ENCODE measurements around the gene HSPB3.
"Not testable (repeated sequence)": the region's sequence is repeated elsewhere in the genome, so short reads cannot be mapped to it uniquely, and the experiment has no call there.

HSPB3 gene

GRCh38 chr5:54455413-54456157 is at the start of gene HSPB3:
Gene HSPB3, plus strand, starts transcription at chr5:54455699. Its CDS starts 91 bp downstream, at chr5:54455790.
- Histone ChIP-seq H3K36me3 (ENCODE audit: control insufficient read depth in 2 of 2, insufficient read depth in 2 of 2, low read length in 2 of 2) (no peaks in the 10 kb centered on the region), H3K27me3 (ENCODE audit: control insufficient read depth in 2 of 2, insufficient read depth in 2 of 2, low read length in 2 of 2) (no peaks in the 10 kb centered on the region), H3K4me1 (ENCODE audit: control insufficient read depth in 2 of 2, insufficient read depth in 2 of 2, low read length in 2 of 2) (no peaks in the 10 kb centered on the region), H3K9me3 (ENCODE audit: control insufficient read depth in 2 of 2, low read length in 2 of 2) (no peaks in the 10 kb centered on the region), H3K4me3 (ENCODE audit: low read length in 2 of 2) (no peak within 1 kb of the TSS), H3K27ac (ENCODE audit: low read depth in 2 of 2, low read length in 2 of 2) (no peak within 1 kb of the TSS), H3K9ac (ENCODE audit: low read depth in 1 of 2, low read length in 2 of 2) (no peak within 1 kb of the TSS)

- Histone ChIP-seq H3K27ac (ENCODE audit: low read depth in 2 of 2, low read length in 2 of 2) (no peak overlapping the region), H3K9ac (ENCODE audit: low read depth in 1 of 2, low read length in 2 of 2) (no peak overlapping the region), H3K27me3 (ENCODE audit: control insufficient read depth in 2 of 2, insufficient read depth in 2 of 2, low read length in 2 of 2) (no peaks in the 10 kb centered on the region), H3K9me3 (ENCODE audit: control insufficient read depth in 2 of 2, low read length in 2 of 2) (no peaks in the 10 kb centered on the region), H3K4me1 (ENCODE audit: control insufficient read depth in 2 of 2, insufficient read depth in 2 of 2, low read length in 2 of 2) (no peaks in the 10 kb centered on the region), H3K36me3 (ENCODE audit: control insufficient read depth in 2 of 2, insufficient read depth in 2 of 2, low read length in 2 of 2) (no peaks in the 10 kb centered on the region), H3K4me3 (ENCODE audit: low read length in 2 of 2) (no peak overlapping the region)
Observed at GRCh38 chr5:54411176-54411575, 44.3 kb upstream of the HSPB3 start.

GRCh38 chr5:54412913-54413312 is 42.6 kb upstream of the HSPB3 start:
- Histone ChIP-seq H3K27me3 (ENCODE audit: control insufficient read depth in 2 of 2, insufficient read depth in 2 of 2, low read length in 2 of 2) (no peaks in the 10 kb centered on the region), H3K9me3 (ENCODE audit: control insufficient read depth in 2 of 2, low read length in 2 of 2) (no peaks in the 10 kb centered on the region), H3K27ac (ENCODE audit: low read depth in 2 of 2, low read length in 2 of 2) (no peak overlapping the region)

GRCh38 chr5:54415147-54415546 is 40.4 kb upstream of the HSPB3 start:
- no peak overlapping the region for H3K9ac ChIP-seq (ENCODE audit: low read depth in 1 of 2, low read length in 2 of 2)
- H3K27me3 ChIP-seq (ENCODE audit: control insufficient read depth in 2 of 2, insufficient read depth in 2 of 2, low read length in 2 of 2) = no peaks in the 10 kb centered on the region
- H3K36me3 ChIP-seq (ENCODE audit: control insufficient read depth in 2 of 2, insufficient read depth in 2 of 2, low read length in 2 of 2) = no peaks in the 10 kb centered on the region
- no peak overlapping the region for H3K27ac ChIP-seq (ENCODE audit: low read depth in 2 of 2, low read length in 2 of 2)
- H3K4me1 ChIP-seq (ENCODE audit: control insufficient read depth in 2 of 2, insufficient read depth in 2 of 2, low read length in 2 of 2) = no peaks in the 10 kb centered on the region
- H3K4me3 ChIP-seq (ENCODE audit: low read length in 2 of 2) = no peak overlapping the region
- H3K9me3 ChIP-seq (ENCODE audit: control insufficient read depth in 2 of 2, low read length in 2 of 2) = no peaks in the 10 kb centered on the region

More at GRCh38 chr5:54412913-54413312, 42.6 kb upstream of the HSPB3 start:
- Histone ChIP-seq H3K4me1 (ENCODE audit: control insufficient read depth in 2 of 2, insufficient read depth in 2 of 2, low read length in 2 of 2) (no peaks in the 10 kb centered on the region), H3K36me3 (ENCODE audit: control insufficient read depth in 2 of 2, insufficient read depth in 2 of 2, low read length in 2 of 2) (no peaks in the 10 kb centered on the region), H3K9ac (ENCODE audit: low read depth in 1 of 2, low read length in 2 of 2) (no peak overlapping the region), H3K4me3 (ENCODE audit: low read length in 2 of 2) (no peak overlapping the region)

GRCh38 chr5:54415896-54416601 is 39.5 kb upstream of the HSPB3 start:
- Histone ChIP-seq H3K27ac (ENCODE audit: low read depth in 2 of 2, low read length in 2 of 2) (no peak overlapping the region), H3K9me3 (ENCODE audit: control insufficient read depth in 2 of 2, low read length in 2 of 2) (no peaks in the 10 kb centered on the region), H3K36me3 (ENCODE audit: control insufficient read depth in 2 of 2, insufficient read depth in 2 of 2, low read length in 2 of 2) (no peaks in the 10 kb centered on the region), H3K9ac (ENCODE audit: low read depth in 1 of 2, low read length in 2 of 2) (no peak overlapping the region), H3K4me1 (ENCODE audit: control insufficient read depth in 2 of 2, insufficient read depth in 2 of 2, low read length in 2 of 2) (no peaks in the 10 kb centered on the region), H3K4me3 (ENCODE audit: low read length in 2 of 2) (no peak overlapping the region), H3K27me3 (ENCODE audit: control insufficient read depth in 2 of 2, insufficient read depth in 2 of 2, low read length in 2 of 2) (no peaks in the 10 kb centered on the region)

- H3K9me3 ChIP-seq (ENCODE audit: control insufficient read depth in 2 of 2, low read length in 2 of 2); H3K4me1 ChIP-seq (ENCODE audit: control insufficient read depth in 2 of 2, insufficient read depth in 2 of 2, low read length in 2 of 2); H3K9ac ChIP-seq (ENCODE audit: low read depth in 1 of 2, low read length in 2 of 2); H3K4me3 ChIP-seq (ENCODE audit: low read length in 2 of 2); H3K36me3 ChIP-seq (ENCODE audit: control insufficient read depth in 2 of 2, insufficient read depth in 2 of 2, low read length in 2 of 2); H3K27me3 ChIP-seq (ENCODE audit: control insufficient read depth in 2 of 2, insufficient read depth in 2 of 2, low read length in 2 of 2); H3K27ac ChIP-seq (ENCODE audit: low read depth in 2 of 2, low read length in 2 of 2): not testable (repeated sequence)
Observed at GRCh38 chr5:54419573-54420423, 35.7 kb upstream of the HSPB3 start.

GRCh38 chr5:54420511-54420910 is 35.0 kb upstream of the HSPB3 start:
- H3K27ac ChIP-seq (ENCODE audit: low read depth in 2 of 2, low read length in 2 of 2); H3K9me3 ChIP-seq (ENCODE audit: control insufficient read depth in 2 of 2, low read length in 2 of 2); H3K4me1 ChIP-seq (ENCODE audit: control insufficient read depth in 2 of 2, insufficient read depth in 2 of 2, low read length in 2 of 2); H3K27me3 ChIP-seq (ENCODE audit: control insufficient read depth in 2 of 2, insufficient read depth in 2 of 2, low read length in 2 of 2); H3K36me3 ChIP-seq (ENCODE audit: control insufficient read depth in 2 of 2, insufficient read depth in 2 of 2, low read length in 2 of 2); H3K4me3 ChIP-seq (ENCODE audit: low read length in 2 of 2); H3K9ac ChIP-seq (ENCODE audit: low read depth in 1 of 2, low read length in 2 of 2): not testable (repeated sequence)

- H3K9ac ChIP-seq (ENCODE audit: low read depth in 1 of 2, low read length in 2 of 2) = no peak overlapping the region
- H3K4me3 ChIP-seq (ENCODE audit: low read length in 2 of 2) = no peak overlapping the region
- H3K4me1 ChIP-seq (ENCODE audit: control insufficient read depth in 2 of 2, insufficient read depth in 2 of 2, low read length in 2 of 2) = no peaks in the 10 kb centered on the region
- peaks cover 0 to 2% of the 10 kb centered on the region in 2 donors for H3K27me3 ChIP-seq (ENCODE audit: control insufficient read depth in 2 of 2, insufficient read depth in 2 of 2, low read length in 2 of 2)
- no peaks in the 10 kb centered on the region for H3K36me3 ChIP-seq (ENCODE audit: control insufficient read depth in 2 of 2, insufficient read depth in 2 of 2, low read length in 2 of 2)
- H3K27ac ChIP-seq (ENCODE audit: low read depth in 2 of 2, low read length in 2 of 2) = no peak overlapping the region
- H3K9me3 ChIP-seq (ENCODE audit: control insufficient read depth in 2 of 2, low read length in 2 of 2) = no peaks in the 10 kb centered on the region
Observed at GRCh38 chr5:54421976-54422375, 33.5 kb upstream of the HSPB3 start.

- Histone ChIP-seq H3K27me3 (ENCODE audit: control insufficient read depth in 2 of 2, insufficient read depth in 2 of 2, low read length in 2 of 2) (peaks cover 0 to 2% of the 10 kb centered on the region in 2 donors), H3K9me3 (ENCODE audit: control insufficient read depth in 2 of 2, low read length in 2 of 2) (no peaks in the 10 kb centered on the region), H3K9ac (ENCODE audit: low read depth in 1 of 2, low read length in 2 of 2) (no peak overlapping the region), H3K4me3 (ENCODE audit: low read length in 2 of 2) (no peak overlapping the region), H3K36me3 (ENCODE audit: control insufficient read depth in 2 of 2, insufficient read depth in 2 of 2, low read length in 2 of 2) (no peaks in the 10 kb centered on the region), H3K27ac (ENCODE audit: low read depth in 2 of 2, low read length in 2 of 2) (no peak overlapping the region), H3K4me1 (ENCODE audit: control insufficient read depth in 2 of 2, insufficient read depth in 2 of 2, low read length in 2 of 2) (no peaks in the 10 kb centered on the region)
Observed at GRCh38 chr5:54425258-54425657, 30.2 kb upstream of the HSPB3 start.

GRCh38 chr5:54426209-54426608 is 29.3 kb upstream of the HSPB3 start:
- Histone ChIP-seq H3K27ac (ENCODE audit: low read depth in 2 of 2, low read length in 2 of 2) (no peak overlapping the region), H3K4me1 (ENCODE audit: control insufficient read depth in 2 of 2, insufficient read depth in 2 of 2, low read length in 2 of 2) (no peaks in the 10 kb centered on the region), H3K9ac (ENCODE audit: low read depth in 1 of 2, low read length in 2 of 2) (no peak overlapping the region), H3K36me3 (ENCODE audit: control insufficient read depth in 2 of 2, insufficient read depth in 2 of 2, low read length in 2 of 2) (no peaks in the 10 kb centered on the region), H3K4me3 (ENCODE audit: low read length in 2 of 2) (no peak overlapping the region), H3K27me3 (ENCODE audit: control insufficient read depth in 2 of 2, insufficient read depth in 2 of 2, low read length in 2 of 2) (peaks cover 0 to 2% of the 10 kb centered on the region in 2 donors), H3K9me3 (ENCODE audit: control insufficient read depth in 2 of 2, low read length in 2 of 2) (no peaks in the 10 kb centered on the region)
